Measurements from ENCODE around the gene INSM2.

Gene INSM2

DNA sequence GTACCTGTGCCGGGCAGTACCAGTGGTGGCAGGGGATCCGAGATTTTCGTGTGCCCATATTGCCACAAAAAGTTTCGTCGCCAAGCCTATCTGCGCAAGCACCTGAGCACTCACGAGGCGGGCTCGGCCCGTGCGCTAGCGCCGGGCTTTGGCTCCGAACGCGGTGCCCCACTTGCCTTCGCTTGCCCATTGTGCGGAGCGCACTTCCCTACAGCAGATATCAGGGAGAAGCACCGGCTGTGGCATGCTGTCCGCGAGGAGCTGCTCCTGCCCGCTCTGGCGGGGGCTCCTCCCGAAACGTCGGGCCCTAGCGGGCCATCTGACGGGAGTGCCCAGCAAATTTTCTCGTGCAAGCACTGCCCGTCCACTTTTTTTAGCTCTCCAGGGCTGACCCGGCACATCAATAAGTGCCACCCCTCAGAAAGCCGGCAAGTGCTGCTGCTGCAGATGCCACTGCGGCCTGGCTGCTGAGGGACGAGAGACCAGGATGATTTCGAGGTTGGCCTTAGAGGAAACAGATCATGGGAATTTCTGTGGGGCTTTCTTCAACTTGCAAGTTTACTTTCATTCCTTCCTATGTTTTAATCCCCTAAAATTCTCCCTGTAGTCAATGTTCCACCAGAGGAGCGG lies 1.6 kb downstream of the INSM2 start:
- DNase-seq (ENCODE audit: low read depth) = no peak
- peak overlapping the region; percentile 64 for H3K4me3 ChIP-seq (ENCODE audit: low read depth, low read length)

DNA sequence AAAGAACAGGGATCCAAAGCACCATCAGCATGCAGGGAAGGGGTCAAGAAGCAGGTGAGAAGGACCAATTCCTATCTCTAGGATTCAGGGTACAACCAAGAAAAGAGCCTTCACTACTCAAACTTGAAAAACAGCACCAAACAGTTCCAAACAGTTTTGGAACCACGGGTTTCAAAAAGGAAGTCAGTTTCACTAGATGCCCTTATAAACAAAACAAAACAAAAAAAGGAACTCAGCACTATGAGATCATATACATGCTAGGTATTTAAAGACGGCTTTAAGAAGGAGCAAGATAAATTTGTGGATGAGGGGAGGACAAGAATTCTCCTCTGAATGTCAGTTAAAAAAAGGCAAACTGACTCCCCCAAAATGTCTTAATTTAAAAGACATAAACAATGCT lies 6.0 kb downstream of the INSM2 start:
- no peak overlapping the region for H3K4me3 ChIP-seq (ENCODE audit: low read depth, low read length)
- DNase-seq (ENCODE audit: low read depth) = no peak

GRCh38 chr14:35543006-35543405 lies 9.0 kb downstream of the INSM2 start:
- no peak overlapping the region for H3K4me3 ChIP-seq (ENCODE audit: low read depth, low read length)
- DNase-seq (ENCODE audit: low read depth) = no peak

- no peak overlapping the region for H3K4me3 ChIP-seq (ENCODE audit: low read depth, low read length)
- DNase-seq (ENCODE audit: low read depth) = no peak
These were observed 15.6 kb downstream of the INSM2 start for GRCh38 chr14:35549551-35549950.

GRCh38 chr14:35551081-35551480 lies 17.1 kb downstream of the INSM2 start:
- H3K4me3 ChIP-seq (ENCODE audit: low read depth, low read length) = no peak overlapping the region
- no peak for DNase-seq (ENCODE audit: low read depth)

DNA sequence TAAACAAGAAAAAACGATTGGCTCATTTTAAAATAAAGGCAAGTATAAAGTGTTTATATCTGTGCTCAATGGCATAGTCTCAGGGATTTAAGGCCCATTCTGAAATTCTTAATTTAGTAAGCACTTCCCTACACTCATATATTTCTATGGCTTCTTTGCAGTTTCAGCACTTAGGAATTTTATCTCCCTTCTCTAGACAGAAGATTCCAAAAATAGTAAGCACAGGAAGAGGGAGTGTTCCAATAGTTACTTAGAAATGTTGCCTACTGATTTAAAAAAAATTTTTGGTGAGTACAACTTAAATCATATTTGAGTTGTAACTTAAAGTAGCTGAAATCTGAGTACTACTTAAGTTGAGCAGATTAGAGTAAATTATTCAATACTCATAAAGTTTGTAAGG lies 19.8 kb downstream of the INSM2 start:
- no peak for DNase-seq (ENCODE audit: low read depth)
- H3K4me3 ChIP-seq (ENCODE audit: low read depth, low read length) = no peak overlapping the region

DNA sequence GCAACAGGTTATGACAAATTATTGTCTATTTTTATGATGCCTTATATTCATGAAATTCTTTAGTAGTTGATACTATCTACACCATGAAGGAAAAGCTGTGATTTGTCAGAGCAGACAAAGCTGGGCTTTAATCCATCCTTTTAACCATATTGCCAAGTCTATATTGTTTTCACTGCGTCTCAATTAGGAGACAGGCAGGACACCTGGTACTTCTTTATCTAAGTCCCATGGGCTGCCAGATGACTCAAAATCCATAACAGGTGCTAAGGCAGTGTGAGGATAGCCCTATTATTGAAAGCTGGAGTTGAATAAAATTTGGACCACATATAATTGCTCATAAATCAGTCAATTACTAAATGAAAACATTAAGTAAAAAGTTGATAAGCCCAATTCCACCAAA lies 22.6 kb downstream of the INSM2 start:
- no peak for DNase-seq (ENCODE audit: low read depth)
- H3K4me3 ChIP-seq (ENCODE audit: low read depth, low read length) = no peak overlapping the region

GRCh38 chr14:35557221-35557747 lies 23.3 kb downstream of the INSM2 start:
- DNase-seq (ENCODE audit: low read depth) = no peak

GRCh38 chr14:35558680-35559079 lies 24.7 kb downstream of the INSM2 start:
- H3K4me3 ChIP-seq (ENCODE audit: low read depth, low read length) = no peak overlapping the region
- no peak for DNase-seq (ENCODE audit: low read depth)

More at GRCh38 chr14:35557221-35557747, 23.3 kb downstream of the INSM2 start:
- H3K4me3 ChIP-seq (ENCODE audit: low read depth, low read length) = no peak overlapping the region

DNA sequence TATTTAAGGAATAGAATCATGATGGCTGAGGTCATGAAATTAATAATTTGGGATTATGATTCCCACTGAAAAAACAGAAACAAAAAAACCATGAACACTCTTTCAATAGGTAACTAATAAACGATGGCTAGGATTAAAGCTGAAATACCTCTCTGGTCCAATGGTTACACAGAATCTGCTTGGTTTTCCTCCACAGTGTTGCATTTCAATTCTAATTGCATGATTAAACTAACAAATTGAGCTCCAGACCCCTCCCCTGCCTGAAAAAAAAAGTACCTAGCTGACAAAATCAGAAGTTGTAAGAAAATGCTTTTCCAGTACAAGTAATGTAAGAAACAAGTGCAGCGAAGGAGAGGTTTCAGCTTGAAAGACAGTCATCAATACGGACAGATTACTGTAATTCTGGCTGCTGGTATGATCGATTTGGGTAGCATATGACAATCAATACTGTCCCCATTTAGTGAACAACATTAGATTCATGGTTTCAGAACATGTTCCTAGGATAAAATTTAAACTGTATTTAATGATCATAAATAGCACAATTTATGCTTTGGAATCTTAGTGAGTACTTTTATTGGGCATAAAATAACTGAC lies 32.0 kb downstream of the INSM2 start:
- no peak overlapping the region for H3K4me3 ChIP-seq (ENCODE audit: low read depth, low read length)
- no peak for DNase-seq (ENCODE audit: low read depth)

DNA sequence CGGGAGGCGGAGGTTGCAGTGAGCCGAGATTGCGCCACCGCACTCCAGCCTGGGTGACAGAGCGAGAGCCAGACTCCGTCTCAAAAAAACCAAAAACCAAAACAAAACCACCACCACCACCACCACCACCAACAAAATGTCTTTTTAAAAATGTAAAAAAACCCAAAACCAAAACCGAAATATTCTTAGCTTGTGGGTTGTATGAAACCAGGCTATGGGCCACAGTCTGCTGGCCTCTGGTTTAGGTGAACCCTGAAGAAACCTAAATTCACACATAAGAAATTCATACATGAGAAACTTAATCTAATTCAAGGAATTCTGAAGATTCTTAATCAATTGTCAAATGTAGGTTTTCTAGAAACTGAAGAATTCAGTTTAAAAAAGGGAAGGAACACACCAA lies 37.6 kb downstream of the INSM2 start:
- no peak overlapping the region for H3K4me3 ChIP-seq (ENCODE audit: low read depth, low read length)
- DNase-seq (ENCODE audit: low read depth) = no peak

DNA sequence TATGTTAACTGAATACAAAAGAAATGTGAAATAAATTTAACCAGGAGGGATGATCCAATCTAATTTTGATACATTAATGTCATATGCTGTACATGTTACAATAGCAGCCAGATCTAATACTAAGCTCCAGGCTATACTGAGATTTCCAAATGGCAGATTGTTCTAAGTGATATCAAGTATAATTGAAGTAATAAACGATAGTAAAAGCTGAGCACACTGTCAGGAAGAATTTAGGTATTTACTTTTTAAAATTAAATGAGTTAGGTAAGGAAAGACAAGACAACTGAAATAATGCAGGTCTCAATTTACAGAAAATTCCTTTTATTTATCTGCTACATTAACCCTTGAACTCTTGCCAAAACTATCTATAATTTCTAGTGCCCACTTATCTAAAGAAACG lies 39.9 kb downstream of the INSM2 start:
- DNase-seq (ENCODE audit: low read depth) = no peak
- H3K4me3 ChIP-seq (ENCODE audit: low read depth, low read length) = no peak overlapping the region

DNA sequence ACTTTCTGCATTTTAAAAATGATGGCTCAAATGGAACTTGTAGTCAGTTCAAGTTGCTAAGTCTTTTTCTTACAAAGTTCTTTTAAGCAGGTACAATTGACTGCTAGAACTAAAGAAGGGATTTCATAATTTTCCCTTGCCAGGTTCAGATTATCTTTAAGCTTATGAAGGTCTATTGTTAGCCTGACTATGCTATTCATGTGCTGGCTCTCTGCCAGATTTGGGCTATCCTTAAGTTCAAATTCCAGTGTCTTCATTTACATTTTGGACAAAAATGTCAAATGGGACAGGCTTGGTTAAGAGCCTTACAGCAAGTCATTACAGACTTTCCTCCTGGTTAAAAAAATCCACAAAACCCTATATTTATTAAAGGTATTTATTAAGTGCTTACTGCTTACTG lies 42.3 kb downstream of the INSM2 start:
- no peak overlapping the region for H3K4me3 ChIP-seq (ENCODE audit: low read depth, low read length)
- no peak for DNase-seq (ENCODE audit: low read depth)

DNA sequence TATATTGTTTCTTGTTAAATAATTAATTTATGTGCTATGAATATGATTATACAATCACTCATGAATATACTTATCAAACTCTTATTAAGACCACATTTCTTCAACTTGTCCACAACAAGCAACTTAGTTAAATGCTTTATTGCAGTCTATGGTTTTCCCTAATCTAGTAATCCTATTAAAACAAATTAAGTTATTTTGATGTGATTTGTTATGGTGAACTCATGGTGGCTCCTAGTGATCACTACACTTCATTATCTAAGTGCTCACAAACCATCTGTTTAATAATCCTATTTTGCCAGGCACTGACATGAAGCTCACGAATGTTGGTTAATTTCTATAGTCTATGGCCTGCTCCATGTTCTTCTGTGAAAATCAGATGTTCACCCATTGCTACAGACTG lies 42.9 kb downstream of the INSM2 start:
- DNase-seq (ENCODE audit: low read depth) = no peak
- no peak overlapping the region for H3K4me3 ChIP-seq (ENCODE audit: low read depth, low read length)

DNA sequence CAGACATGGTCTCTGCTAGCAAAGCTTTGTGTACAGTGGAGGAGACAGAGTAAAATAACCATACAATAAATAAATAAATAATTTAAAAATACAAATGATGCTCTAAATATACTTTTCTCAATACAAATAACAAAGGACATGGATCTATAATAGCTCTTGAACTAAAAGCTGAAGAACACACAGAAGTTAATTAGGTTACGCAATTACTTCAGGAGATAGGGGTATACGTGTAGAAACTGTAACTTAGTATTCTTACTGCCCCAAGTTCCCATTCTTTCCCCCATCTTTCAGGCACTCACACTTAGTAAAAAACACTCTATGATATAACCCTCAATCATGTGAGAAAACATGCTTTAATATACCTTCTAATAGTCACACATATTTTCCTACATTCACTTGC lies 44.2 kb downstream of the INSM2 start:
- no peak overlapping the region for H3K4me3 ChIP-seq (ENCODE audit: low read depth, low read length)
- DNase-seq (ENCODE audit: low read depth) = no peak

- no peak for DNase-seq (ENCODE audit: low read depth)
- H3K4me3 ChIP-seq (ENCODE audit: low read depth, low read length) = no peak overlapping the region
These were observed 44.7 kb downstream of the INSM2 start for GRCh38 chr14:35578639-35579038.
